HUES48 (cell line): Measurements from ENCODE around the gene EYS.

Experiments
- H3K27ac ChIP-seq: one replicate; pipeline ENCODE4 v1.7.0; 2013; ENCODE audit warnings: low read depth, low read length, inconsistent platforms
- H3K27me3 ChIP-seq: 2 replicates; pipeline ENCODE4 v1.6.1; 2013; ENCODE audit warnings: mild to moderate bottlenecking, low read length; ENCODE audit not compliant: control insufficient read depth, insufficient read depth
- H3K36me3 ChIP-seq: 2 replicates; pipeline ENCODE4 v1.6.1; 2013; ENCODE audit warnings: low read length; ENCODE audit not compliant: control insufficient read depth, insufficient read depth
- H3K4me1 ChIP-seq: 2 replicates; pipeline ENCODE4 v1.6.1; 2013; ENCODE audit warnings: mild to moderate bottlenecking, low read length; ENCODE audit not compliant: control insufficient read depth, insufficient read depth
- H3K4me3 ChIP-seq: 2 replicates; pipeline ENCODE4 v1.5.1; 2013; ENCODE audit warnings: mild to moderate bottlenecking, low read depth, low read length
- H3K9ac ChIP-seq: 2 replicates; pipeline ENCODE4 v1.6.1; 2013; ENCODE audit warnings: mild to moderate bottlenecking, low read depth, low read length, moderate library complexity
- H3K9me3 ChIP-seq: 2 replicates; pipeline ENCODE4 v1.6.1; 2013; ENCODE audit warnings: low read length; ENCODE audit not compliant: control insufficient read depth, insufficient read depth

The EYS gene

DNA sequence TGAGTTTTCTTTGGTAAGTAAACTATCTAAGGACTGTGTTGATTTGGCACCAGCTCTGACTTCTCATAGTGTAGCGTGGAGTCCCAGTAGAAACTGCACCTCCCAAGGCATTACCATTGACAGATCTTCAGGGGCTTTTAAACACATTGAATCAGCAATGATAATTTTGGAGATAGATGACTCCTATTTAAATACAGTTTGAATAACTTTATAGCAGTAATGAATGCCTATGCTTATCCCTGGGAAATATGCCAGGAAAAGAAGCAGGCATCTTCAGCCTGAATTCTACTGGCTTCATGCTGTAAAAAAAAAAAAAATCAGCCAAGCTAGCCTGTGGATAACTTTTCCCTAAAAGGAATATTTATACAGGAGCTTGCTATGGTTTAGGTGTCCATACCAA, 895.9 kb downstream of the EYS start:
- Histone ChIP-seq H3K9me3 (no peaks in the 10 kb centered on the region), H3K4me1 (no peaks in the 10 kb centered on the region), H3K27me3 (no peaks in the 10 kb centered on the region), H3K9ac (no peak overlapping the region), H3K27ac (no peak overlapping the region), H3K4me3 (no peak overlapping the region), H3K36me3 (no peaks in the 10 kb centered on the region)

DNA sequence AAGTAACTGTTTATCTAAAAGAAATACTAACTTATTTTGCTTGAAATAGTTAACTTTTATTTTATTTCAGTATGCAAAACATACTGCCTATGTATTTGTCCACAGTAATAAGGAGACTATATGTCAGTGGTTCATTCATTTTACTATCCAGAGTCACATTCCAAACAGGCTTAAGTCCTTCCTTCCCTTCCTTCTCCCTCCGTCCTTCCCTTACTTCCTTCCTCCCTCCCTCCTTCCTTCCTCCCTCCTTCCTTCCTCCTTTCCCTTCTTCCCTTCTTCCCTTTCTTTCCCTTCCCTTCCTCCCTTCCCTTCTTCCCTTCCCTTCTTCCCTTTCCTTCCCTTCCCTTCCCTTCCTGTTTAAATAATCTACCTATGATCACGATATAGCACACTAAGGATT, 899.2 kb downstream of the EYS start:
- no peaks in the 10 kb centered on the region for H3K4me1 ChIP-seq
- H3K27ac ChIP-seq, result no peak overlapping the region
- H3K9me3 ChIP-seq, result no peaks in the 10 kb centered on the region
- H3K4me3 ChIP-seq, result no peak overlapping the region
- H3K36me3 ChIP-seq, result no peaks in the 10 kb centered on the region
- H3K27me3 ChIP-seq, result no peaks in the 10 kb centered on the region
- H3K9ac ChIP-seq, result no peak overlapping the region

DNA sequence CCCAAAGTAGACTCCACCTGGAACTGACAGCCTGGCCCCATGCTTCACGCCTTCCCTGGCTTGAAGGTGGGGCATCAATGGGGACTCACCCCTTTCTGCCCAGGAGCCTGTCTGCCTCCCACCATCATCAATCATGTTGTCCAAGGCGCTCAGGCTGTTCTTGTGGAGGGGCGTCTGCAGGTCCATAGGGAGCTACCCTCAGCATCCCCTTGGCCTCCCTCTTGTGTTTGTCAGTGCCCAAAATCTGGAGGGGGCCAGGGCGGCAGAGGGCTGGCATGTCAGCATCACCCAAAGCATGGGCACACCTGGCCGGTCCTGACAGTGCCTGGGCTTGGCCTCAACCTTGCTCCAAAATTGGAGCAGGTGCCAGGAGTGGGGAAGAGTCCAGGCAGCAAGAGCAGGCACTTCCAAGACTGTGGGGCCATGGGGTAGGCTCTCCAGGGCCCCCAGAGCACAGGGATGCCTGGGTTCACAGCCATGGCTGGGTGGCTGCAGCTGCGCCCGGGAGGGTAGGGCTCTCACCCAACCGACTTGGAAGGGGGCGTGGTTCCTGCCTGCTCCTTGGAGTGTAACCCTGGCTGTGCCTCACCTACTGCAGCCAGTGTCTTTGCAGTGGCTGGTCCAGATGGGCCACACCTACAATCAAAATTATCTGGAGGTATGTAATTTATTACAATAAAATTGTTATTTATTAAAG, 903.4 kb downstream of the EYS start:
- H3K4me1 ChIP-seq, result no peaks in the 10 kb centered on the region
- H3K9me3 ChIP-seq, result no peaks in the 10 kb centered on the region
- H3K27me3 ChIP-seq, result no peaks in the 10 kb centered on the region
- no peak overlapping the region for H3K27ac ChIP-seq
- no peaks in the 10 kb centered on the region for H3K36me3 ChIP-seq
- H3K4me3 ChIP-seq, result no peak overlapping the region
- H3K9ac ChIP-seq, result no peak overlapping the region

DNA sequence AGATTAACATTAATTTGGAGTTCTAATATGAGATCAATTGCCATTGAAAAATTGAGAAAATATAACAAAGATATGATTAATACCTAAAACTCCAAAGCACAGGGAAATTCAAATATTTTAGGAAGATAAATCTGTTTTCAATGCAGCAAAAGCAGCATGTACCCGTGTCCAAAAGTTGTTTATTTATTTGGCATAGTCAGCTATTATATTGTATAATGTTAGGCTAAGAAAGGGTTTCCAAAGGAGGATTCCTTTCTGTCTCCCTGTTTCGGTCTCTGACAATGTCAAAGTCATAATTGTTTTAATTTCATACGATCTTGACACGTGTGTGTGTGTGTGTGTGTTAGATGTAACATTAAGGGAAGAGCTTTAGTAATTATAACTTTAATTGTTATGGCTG, 914.5 kb downstream of the EYS start:
- no peaks in the 10 kb centered on the region for H3K36me3 ChIP-seq
- no peak overlapping the region for H3K4me3 ChIP-seq
- H3K9me3 ChIP-seq, result no peaks in the 10 kb centered on the region
- no peak overlapping the region for H3K9ac ChIP-seq
- no peaks in the 10 kb centered on the region for H3K27me3 ChIP-seq
- no peaks in the 10 kb centered on the region for H3K4me1 ChIP-seq
- H3K27ac ChIP-seq, result no peak overlapping the region

DNA sequence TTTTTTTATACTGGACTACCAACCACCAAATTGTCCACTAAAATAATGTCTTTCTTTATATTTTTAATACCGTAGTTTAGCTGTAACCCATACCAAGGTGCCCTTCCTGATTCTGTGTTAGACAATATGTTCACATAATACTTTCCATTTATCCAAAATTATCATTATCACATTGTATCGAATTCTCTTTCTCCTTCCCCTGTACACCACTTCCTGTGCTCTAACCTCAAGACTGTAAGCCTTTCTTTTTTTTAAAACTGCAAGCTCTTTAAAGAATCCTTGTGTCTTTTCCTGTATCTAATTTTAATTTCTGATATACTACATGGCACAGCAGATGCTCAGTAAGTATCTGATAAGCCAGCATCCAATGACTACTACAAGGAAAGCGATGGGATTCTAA, 917.5 kb downstream of the EYS start:
- no peak overlapping the region for H3K27ac ChIP-seq
- H3K9me3 ChIP-seq, result no peaks in the 10 kb centered on the region
- H3K36me3 ChIP-seq, result no peaks in the 10 kb centered on the region
- no peaks in the 10 kb centered on the region for H3K4me1 ChIP-seq
- H3K4me3 ChIP-seq, result no peak overlapping the region
- no peak overlapping the region for H3K9ac ChIP-seq
- no peaks in the 10 kb centered on the region for H3K27me3 ChIP-seq

DNA sequence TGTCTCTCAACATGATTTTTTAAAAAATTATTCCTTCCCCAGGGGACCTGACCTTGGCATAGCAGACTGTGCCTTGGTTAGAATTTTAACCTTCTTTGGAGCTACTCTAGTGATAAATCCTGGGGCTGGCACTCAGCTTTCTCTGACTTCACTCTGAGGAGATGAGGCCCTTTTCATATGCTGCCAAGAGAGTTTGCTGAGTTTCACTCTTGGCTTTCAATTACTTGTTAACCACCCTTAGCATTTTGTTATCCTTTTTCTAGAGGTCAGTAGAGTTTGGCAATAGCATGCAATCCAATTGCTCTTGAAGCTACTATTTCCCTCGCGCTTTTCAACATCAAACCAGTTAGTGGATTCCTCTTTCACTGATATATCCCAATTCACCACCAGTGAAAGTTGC, 920.3 kb downstream of the EYS start:
- Histone ChIP-seq H3K9me3 (no peaks in the 10 kb centered on the region), H3K4me3 (no peak overlapping the region), H3K4me1 (no peaks in the 10 kb centered on the region), H3K27me3 (no peaks in the 10 kb centered on the region), H3K27ac (no peak overlapping the region), H3K9ac (no peak overlapping the region), H3K36me3 (no peaks in the 10 kb centered on the region)

DNA sequence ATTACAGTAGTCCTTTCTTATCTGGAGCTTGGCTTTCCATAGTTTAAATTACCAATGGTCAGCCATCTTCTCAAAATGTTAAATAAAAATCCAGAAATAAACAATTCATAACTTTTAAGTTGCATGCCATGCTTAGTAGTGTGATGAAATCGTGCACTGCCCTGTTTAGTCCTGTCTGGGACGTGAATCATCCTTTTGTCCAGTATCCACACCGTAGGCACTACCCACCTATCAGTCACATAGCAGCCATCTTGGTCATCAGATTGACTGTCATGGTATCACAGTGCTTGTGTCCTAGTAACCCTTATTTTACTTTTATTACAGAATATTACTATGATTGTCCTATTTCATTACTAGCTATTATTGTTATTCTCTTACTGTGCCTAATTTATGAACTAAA, 924.1 kb downstream of the EYS start:
- H3K4me3 ChIP-seq, result no peak overlapping the region
- H3K9me3 ChIP-seq, result no peaks in the 10 kb centered on the region
- H3K27ac ChIP-seq, result no peak overlapping the region
- no peak overlapping the region for H3K9ac ChIP-seq
- no peaks in the 10 kb centered on the region for H3K4me1 ChIP-seq
- H3K36me3 ChIP-seq, result no peaks in the 10 kb centered on the region
- H3K27me3 ChIP-seq, result no peaks in the 10 kb centered on the region

DNA sequence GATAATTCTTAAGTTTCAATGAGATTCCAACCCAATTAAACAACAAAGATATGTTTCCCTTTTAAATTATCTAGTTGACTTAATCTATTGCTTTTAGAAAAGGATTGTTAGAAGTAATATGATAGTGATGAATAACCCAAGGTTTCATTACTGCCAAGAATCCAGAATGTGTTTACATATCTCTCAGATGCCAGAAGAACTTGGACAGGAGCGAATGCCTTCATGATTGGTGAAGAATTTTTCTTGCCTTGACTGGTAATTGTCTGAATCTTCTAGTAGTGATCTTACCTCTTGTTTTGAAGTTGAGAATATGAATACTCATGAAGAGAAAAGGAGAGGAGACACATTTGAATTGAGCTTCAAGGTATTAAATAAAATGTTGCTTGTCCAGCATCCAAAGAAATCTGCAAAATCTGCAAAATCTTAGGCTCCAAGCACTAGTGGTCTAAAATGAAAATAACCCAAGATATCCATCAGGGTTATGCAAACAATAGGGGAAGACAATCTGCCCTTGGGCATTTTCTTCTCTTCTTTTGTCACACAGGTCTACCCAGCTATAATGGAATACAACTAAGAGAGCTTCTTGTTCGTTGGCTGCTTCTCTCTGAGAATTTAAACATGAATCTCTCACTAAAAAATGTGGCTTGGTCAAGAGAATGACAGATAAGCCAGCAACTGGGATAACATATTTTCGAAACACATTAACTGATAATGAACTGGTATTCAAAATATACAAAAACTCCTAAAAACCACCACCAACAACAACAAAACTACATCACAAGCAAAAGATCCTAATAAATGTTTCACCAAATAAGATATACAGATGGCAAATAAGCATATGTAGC, 928.9 kb downstream of the EYS start:
- peaks cover 5% of the 10 kb centered on the region; the same call in 1 of the 2 replicates for H3K4me1 ChIP-seq
- H3K9ac ChIP-seq, result no peak overlapping the region
- no peak overlapping the region for H3K4me3 ChIP-seq
- H3K36me3 ChIP-seq, result no peaks in the 10 kb centered on the region
- H3K9me3 ChIP-seq, result no peaks in the 10 kb centered on the region
- no peak overlapping the region for H3K27ac ChIP-seq
- no peaks in the 10 kb centered on the region for H3K27me3 ChIP-seq

DNA sequence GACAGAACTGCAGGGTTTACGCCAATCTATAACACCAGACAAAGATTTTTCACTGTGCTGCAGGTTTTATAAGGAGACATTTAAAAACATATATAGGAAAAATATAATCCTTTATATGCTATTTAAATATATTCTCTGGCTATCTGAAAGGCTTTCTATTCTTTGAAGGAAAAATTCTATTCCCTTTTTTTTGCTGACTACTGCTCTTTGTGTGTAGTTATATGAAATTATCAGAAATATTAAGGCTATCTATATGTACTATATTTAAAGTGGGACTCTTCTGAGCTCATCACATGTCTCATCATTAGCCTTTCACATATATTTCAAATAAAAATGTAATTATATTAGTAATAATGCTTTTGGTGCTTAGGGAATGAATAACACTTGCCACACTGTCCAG, 930.7 kb downstream of the EYS start:
- Histone ChIP-seq H3K4me3 (no peak overlapping the region), H3K4me1 (peaks cover 5% of the 10 kb centered on the region; the same call in 1 of the 2 replicates), H3K27ac (no peak overlapping the region), H3K9me3 (no peaks in the 10 kb centered on the region), H3K27me3 (no peaks in the 10 kb centered on the region), H3K9ac (no peak overlapping the region), H3K36me3 (no peaks in the 10 kb centered on the region)

DNA sequence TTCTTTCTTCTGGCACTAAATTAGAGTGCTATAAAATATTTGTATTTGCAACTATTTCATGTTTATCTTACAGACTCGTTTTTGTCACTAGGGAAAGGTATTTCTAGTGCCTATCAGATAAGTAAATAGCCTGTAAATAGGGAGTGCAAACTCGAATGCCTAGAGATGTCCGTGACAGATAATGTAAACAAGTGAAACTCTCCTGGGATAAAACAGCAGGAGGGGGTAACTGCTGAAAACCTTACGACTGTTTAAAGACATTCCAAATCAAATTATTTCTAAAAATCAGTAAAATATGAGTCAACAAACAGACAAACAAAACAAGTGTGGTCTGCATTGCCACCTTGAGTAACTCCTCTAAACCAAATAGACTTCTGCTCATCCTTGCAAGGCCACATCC, 932.1 kb downstream of the EYS start:
- Histone ChIP-seq H3K4me1 (peaks cover 5% of the 10 kb centered on the region; the same call in 1 of the 2 replicates), H3K27me3 (no peaks in the 10 kb centered on the region), H3K27ac (no peak overlapping the region), H3K9ac (no peak overlapping the region), H3K4me3 (no peak overlapping the region), H3K36me3 (no peaks in the 10 kb centered on the region), H3K9me3 (no peaks in the 10 kb centered on the region)

DNA sequence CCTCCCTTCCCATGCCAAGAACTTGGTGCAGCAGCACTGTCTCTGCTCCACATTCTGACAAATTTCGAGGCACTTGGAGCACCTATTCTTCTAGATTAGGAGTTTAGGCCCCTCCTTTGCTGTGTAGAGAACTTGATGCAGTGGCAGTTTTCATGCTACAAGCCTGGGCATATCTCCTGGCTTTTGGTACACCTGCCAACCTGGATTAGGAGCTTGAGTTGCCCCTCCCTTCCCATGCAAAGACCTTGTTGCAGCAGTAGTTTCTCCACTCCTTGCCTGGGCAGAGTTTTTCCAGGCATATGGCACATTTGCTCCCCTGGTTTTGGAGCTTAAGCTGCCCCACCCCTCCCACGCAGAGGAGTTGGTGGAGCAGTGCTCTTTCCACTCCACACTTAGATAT, 956.1 kb downstream of the EYS start:
- no peaks in the 10 kb centered on the region for H3K9me3 ChIP-seq
- no peak overlapping the region for H3K27ac ChIP-seq
- H3K4me3 ChIP-seq, result no peak overlapping the region
- H3K4me1 ChIP-seq, result no peaks in the 10 kb centered on the region
- no peaks in the 10 kb centered on the region for H3K27me3 ChIP-seq
- H3K36me3 ChIP-seq, result no peaks in the 10 kb centered on the region
- H3K9ac ChIP-seq, result no peak overlapping the region
